HT1080 (cell line): Measurements from ENCODE around the gene ANO9. TPM values are rescaled to one million over a fixed set of nuclear protein-coding genes. Genes with fewer than 3 reads are reported as not detected.

ENCODE experiments used
- DNase-seq: peaks from one replicate; pipeline ENCODE4 v3.0.0-alpha.2; 2015; ENCODE audit warnings: low read depth
- total RNA-seq: library from RNA; depleted of rRNA; stranded (reverse); fragments of >200 nt; shearing (Covaris generic); gene quantifications from 2 replicates; pipeline ENCODE4 v1.2.3, GENCODE V29; 2014

Gene ANO9
- total RNA-seq, 1 experiment from 2014 or later = not detected

- DNase-seq = no peak
These were observed 54.5 kb downstream of the ANO9 start for GRCh38 chr11:387193-387793.

DNA sequence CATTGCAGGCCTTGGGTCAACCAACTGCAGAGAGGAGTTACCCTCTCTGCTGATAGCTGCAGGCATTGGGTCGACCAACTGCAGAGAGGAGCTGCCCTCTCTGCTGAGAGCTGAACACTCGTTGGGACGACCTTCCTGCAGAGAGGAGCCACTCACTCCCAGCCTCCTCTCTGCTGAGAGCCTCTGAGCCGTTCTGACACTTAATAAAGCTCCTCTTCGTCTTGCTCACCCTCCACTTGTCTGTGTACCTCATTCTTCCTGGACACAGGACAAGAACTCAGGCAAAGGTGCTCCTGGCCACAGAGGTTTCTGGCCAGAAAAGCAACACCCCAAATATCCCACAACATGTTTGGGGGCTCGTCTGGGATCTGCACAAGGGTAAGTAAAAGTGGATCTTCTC, 55.3 kb downstream of the ANO9 start:
- DNase-seq = no peak

DNA sequence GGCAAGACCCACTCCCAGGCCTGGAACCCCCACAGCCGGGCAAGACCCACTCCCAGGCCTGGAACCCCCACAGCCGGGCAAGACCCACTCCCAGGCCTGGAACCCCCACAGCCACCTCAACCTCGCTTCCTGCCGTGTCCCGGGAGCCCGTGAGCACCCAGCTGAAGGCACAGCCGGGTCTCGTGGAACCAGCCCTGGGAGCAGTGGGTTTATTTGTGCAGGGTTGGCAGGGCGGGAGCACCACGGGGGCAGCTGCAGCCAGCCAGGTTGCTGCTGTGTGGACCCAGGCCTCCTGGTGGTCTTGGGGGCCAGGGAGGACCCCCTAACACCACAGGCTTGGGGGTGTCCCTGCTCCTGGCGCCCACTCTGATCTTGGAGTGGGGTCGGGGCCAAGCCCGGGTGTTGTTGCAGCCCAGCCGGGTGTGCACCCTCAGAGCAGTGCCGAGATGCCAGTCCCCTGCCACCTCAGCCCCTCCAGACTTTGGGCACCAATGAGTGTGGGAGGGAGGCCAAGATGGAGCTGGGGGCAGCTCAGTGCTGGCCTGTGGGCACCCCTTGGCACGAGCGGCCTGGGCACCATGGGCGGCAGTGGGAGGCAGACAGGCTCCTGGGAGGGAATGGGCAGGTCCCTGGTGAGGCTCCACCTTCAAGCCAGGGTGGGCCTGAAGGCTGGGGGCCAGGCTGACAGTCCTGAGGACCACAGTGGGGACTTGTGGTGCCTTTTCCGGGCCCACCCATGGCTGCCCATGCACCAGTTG, 56.0 kb downstream of the ANO9 start:
- no peak for DNase-seq

- DNase-seq = no peak
These were observed 57.3 kb downstream of the ANO9 start for GRCh38 chr11:384511-384910.

DNA sequence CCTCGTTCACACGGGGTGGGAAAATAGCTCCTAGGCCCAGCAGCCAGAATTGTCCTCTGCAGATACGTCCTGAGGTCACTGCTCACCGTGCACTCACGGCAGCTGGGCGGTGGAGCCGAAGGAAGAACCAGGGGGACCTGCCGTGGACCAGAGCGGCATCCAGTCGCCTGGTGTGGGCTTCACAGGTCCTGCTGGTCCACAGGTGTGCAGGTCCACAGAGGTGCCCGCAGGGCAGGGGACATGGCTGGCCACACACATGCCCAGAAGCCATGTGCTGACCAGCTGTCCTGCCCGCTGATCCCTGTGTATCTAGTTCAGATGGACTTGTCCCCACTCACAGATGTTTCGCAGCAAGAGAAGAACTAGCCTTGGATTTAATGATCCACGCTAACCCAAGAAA, 58.4 kb downstream of the ANO9 start:
- no peak for DNase-seq

DNA sequence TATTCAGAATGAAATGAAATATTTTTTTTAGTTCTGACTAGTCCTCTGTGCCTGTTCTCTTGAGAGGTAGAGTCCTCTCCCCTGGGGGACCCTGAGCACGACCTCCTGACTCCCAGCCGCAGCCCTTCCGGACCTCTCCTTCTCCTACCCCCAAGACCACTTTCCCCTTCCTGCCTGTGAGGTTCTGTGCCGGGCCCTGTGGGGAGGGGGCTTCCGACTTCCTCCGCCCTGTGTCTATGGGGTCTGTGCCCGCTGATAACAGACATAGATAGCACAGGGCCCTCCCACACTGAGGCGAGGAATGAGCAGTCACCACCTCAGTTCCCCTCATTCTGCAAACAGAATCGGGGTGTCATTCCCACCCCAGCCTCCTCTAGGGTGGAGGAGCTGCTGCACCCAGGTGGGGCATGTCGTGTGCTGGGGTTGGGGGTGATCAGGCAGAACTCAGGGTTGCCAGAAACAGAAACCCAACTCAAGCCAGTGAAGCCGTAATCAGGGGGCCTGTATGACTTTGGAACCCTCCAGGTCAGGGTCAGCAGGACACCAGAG, 59.7 kb downstream of the ANO9 start:
- no peak for DNase-seq

- DNase-seq = no peak
These were observed 60.2 kb downstream of the ANO9 start for GRCh38 chr11:381501-382072.

DNA sequence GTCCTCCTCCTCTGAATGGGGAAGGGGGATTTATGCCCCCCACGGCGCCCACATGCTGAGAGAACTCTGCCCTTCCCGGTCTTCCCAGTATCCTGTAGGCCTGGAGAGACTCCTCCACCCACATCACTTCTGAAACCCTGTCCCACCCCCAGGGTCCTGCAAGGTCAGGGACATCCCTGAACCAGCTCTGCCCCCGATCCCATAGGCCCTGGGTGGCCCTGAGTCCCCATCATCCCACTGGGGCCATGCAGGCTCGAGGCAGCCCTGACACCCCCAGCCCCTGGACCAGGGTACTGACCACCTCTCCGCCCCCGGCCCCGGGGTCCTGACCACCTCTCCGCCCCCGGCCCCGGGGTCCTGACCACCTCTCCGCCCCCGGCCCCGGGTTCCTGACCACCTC, 60.8 kb downstream of the ANO9 start:
- DNase-seq = no peak

GRCh38 chr11:380491-380890, 61.3 kb downstream of the ANO9 start:
- DNase-seq = no peak

GRCh38 chr11:380095-380480, 61.7 kb downstream of the ANO9 start:
- DNase-seq = no peak

DNA sequence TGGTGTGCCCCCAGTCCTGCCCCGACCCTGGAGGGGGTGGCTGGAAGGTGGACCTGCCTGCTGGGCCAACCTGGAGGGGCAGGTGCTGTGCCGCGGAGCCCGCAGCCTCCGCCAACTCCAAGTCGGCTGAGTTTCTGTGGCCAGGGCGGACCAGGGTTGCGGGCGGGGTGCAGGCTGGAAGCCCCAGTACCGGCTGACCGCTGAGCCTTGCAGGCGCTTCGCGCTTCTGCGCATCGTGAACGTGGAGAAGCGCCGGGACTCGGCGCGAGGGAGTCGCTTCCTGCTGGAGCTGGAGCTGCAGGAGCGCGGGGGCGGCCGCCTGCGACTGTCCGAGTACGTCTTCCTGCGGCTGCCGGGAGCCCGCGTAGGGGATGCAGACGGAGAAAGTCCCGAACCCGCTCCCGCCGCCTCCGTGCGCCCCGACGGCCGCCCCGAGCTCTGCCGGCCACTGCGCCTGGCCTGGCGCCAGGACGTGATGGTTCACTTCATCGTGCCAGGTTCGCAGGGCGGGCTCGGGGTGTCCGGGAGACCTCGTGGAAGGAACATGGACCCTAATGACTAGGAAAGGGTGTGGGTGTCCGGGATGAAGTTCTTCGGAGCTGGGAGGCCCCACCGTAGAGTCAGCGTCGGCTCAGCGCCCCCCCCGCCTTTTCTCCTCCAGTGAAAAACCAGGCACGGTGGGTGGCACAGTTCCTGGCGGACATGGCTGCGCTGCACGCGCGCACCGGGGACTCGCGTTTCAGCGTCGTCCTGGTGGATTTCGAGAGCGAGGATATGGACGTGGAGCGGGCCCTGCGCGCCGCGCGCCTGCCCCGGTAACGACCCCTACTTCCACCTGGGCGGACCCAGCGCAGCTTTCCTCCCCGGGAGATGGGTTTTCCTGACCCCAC, 62.4 kb downstream of the ANO9 start:
- DNase-seq = no peak

- DNase-seq = no peak
These were observed 63.8 kb downstream of the ANO9 start for GRCh38 chr11:377883-378500.

DNA sequence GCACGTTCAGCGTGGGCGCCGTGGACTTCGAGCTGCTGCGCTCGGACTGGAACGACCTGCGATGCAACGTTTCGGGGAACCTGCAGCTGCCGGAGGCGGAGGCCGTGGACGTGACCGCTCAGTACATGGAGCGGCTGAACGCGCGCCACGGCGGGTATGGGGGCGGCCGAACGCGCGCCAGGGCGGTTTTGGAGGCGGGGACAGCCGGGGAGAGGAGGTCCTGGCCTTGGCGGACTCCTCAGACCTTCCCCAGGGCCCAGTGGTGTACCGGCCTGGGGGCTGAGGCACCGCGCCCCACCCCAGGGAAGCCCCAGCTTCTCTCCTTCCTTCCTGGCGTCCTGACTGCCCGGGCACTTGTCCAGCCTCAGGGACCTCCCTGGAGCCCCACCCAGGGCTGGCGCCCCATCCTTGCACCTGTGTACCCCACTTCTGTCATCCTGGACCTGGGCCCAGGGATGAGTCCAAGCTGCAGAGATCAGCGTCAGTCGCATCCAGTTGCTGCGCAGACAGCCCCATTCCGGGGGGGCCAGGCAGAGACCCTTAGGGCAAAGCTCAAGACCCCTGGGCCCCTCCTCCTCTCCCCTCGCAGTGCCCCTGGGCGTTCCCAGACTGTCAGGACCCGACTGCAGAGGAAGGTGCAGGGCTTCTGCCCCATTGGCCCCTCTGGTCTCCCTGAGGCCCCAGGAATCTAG, 64.5 kb downstream of the ANO9 start:
- no peak for DNase-seq

- DNase-seq = no peak
These were observed 65.2 kb downstream of the ANO9 start for GRCh38 chr11:376531-377173.

DNA sequence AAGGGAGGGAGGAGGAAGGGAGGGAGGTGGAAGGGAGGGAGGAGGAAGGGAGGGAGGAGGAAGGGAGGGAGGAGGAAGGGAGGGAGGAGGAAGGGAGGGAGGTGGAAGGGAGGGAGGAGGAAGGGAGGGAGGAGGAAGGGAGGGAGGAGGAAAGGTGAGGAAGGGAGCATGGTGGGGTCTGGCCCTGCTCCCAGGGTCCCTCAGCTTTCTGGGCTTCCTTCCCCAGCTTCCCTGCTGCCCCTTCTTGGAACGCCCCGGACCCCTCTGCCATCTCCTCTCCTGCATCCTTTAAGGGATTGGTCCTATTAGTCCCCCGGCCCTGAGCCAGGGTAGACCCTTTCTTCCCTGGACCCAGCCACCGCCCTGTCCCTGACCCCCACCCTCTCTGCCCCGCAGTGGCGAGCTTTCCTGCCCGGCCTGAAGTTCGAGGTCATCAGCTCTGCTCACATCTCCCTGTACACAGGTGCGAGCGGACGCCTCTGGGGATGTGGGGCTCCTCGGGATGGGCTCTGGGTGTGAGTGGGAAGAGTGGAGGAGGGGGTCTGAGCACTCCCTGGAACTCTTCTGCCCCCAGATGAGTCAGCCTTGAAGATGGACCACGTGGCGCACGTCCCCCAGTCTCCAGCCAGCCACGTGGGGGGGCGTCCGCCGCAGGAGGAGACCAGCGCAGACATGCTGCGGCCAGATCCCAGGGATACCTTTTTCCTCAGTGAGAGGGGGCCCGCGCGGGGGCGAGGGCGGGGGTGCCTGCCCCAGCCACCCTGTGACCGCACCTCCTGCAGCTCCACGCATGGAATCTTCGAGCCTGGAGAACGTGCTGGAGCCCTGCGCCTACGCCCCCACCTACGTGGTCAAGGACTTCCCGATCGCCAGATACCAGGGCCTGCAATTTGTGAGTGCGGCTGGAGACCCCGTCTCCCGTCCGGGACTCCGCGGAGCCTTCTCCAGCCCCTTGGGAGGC, 66.5 kb downstream of the ANO9 start:
- DNase-seq = no peak

DNA sequence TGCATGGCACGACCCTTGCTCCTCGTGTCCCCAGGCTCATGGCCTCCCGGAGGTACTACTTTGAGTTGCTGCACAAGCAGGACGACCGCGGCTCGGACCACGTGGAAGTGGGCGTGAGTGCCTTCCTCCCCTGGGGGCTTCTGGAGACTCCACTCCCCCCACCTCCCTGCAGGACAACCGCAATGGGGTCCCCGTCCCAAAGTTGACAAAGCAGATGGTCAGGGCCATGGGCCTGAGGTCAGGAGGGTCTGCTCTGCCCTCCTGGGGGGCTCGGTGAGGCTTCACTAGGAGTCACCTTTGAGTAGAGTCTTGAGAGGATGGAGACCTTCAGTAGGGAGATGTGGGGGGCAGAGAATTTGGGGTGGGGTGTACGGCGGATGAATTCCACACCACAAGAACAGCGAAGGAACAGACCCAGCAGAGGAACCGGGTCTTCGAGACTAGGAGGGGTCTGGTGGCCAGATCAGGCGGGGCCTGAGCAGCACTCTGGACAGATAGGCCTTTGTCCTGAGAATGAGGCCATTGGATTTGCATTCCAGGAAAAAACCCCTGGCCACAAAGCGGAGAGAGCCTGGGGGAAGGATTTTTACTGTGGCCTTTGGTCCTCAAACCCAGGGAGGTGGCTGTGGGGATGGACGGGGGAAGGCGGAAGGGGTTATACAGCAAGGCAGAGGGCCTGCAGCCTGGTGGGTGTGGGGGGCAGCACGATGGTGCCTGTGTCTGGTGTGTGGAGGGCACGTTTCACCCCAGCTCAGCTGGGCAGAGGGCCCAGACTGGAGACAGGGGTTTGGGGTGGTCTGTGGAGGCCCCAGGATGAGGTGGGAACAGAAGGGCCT, 67.9 kb downstream of the ANO9 start:
- no peak for DNase-seq

DNA sequence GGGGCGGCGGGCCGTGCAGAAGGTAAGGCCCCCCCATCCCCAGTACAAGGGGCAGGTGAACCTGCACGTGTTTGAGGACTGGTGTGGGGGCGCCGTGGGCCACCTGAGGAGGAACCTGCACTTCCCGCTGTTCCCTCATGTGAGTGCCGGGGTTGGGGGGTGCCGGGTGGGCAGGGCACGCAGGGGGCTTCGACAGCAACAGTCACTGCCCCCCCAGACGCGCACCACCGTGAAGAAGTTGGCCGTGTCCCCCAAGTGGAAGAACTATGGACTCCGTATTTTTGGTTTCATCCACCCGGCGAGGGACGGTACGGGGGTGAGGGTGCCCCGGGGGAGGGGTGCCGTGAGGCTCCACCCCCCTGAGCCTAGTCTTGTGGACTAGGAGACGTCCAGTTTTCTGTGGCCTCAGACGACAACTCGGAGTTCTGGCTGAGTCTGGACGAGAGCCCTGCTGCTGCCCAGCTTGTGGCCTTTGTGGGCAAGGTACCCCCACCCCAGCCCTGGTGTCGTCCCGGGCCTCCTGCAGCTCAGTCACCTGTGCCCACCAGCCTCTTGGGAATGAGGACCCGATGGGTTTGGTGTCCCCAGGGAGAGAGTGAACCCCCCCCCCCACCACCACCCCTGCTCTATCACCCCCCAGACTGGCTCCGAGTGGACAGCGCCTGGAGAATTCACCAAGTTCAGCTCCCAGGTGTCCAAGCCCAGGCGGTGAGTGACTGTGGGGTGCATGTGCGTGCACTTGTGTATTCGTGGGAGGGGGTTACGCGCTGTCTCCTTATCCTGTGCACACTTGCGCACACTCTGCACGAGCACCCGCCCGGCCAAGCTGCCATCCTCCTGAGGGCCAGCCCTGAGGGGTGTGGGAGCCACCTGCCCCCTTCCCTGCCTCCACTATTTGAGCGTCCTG, 68.7 kb downstream of the ANO9 start:
- no peak for DNase-seq
